H1 (cell line): ENCODE results near the gene MYBPH. TPM values are rescaled to one million over a fixed set of nuclear protein-coding genes. Genes with fewer than 3 reads are reported as not detected.
A peak's percentile ranks its signal among the peaks of the same experiment; 100 is the strongest.

Experiments used
- ASH2L ChIP-seq: fragments of 200-600, 300-600 bp; sonication (generic); IDR thresholded peaks from one replicate; pipeline ENCODE4 v1.7.1; 2017; ENCODE audit warnings: low read length
- FOSL1 ChIP-seq: IDR thresholded peaks from 2 replicates; pipeline ENCODE4 v1.6.1; 2011; ENCODE audit warnings: mild to moderate bottlenecking, low read depth, low read length, moderate library complexity; ENCODE audit not compliant: insufficient read depth
- KDM1A ChIP-seq: fragments of 200-600, 300-600 bp; sonication (generic); IDR thresholded peaks from 2 replicates; pipeline ENCODE4 v1.7.1; 2016; ENCODE audit warnings: mild to moderate bottlenecking, low read length, borderline replicate concordance
- RAD21 ChIP-seq, 2 experiments: IDR thresholded peaks in 1 of 2; conservative IDR thresholded peaks in 1 of 2; 2 replicates each; pipeline ENCODE4 v1.6.1; 2011; ENCODE audit warnings: low read depth in 2 of 2, low read length in 2 of 2, improper control_type of control experiment in 1 of 2, inconsistent platforms in 1 of 2, mild to moderate bottlenecking in 1 of 2, moderate library complexity in 1 of 2
- RBBP5 ChIP-seq: IDR thresholded peaks from 2 replicates; pipeline ENCODE4 v1.7.1; 2012; ENCODE audit warnings: low read depth, mild to moderate bottlenecking, inconsistent platforms, low read length, moderate library complexity, borderline replicate concordance
- SIN3A ChIP-seq, 2 experiments: IDR thresholded peaks in 1 of 2; conservative IDR thresholded peaks in 1 of 2; 2 replicates each; pipeline ENCODE4 v1.6.1; 2011 to 2012; ENCODE audit warnings: low read length in 2 of 2, improper control_type of control experiment in 1 of 2, low read depth in 1 of 2, mild to moderate bottlenecking in 1 of 2
- SIX5 ChIP-seq: IDR thresholded peaks from 2 replicates; pipeline ENCODE4 v1.6.1; 2011; ENCODE audit warnings: mild to moderate bottlenecking, low read depth, low read length
- SP1 ChIP-seq: IDR thresholded peaks from 2 replicates; pipeline ENCODE4 v1.6.1; 2011; ENCODE audit warnings: low read depth, low read length
- TAF1 ChIP-seq: IDR thresholded peaks from 2 replicates; pipeline ENCODE4 v1.6.1; 2011; ENCODE audit warnings: mild to moderate bottlenecking, low read depth, low read length
- polyA plus RNA-seq, 7 experiments: library from polyadenylated mRNA; depleted of rRNA in 3 of 7; stranded (reverse) in 5 of 7; unstranded in 2 of 7; fragments of >200 nt in 5 of 7; fragments of 200-250 nt in 2 of 7; gene quantifications; 1 replicate in 5 of 7; 2 replicates in 1 of 7; 4 replicates in 1 of 7; pipeline versions ENCODE4 v1.2.1 to v1.2.3, GENCODE V29; 2011 to 2013; ENCODE audit warnings: missing spikeins in 2 of 7, mixed read lengths in 2 of 7
- total RNA-seq: library from RNA; stranded (reverse); fragmentation: NEBNext Ultra II Directional; extraction: Animal tissue kit (Norgen Biotek cat#: 25700); gene quantifications from 2 replicates; pipeline ENCODE4 v1.2.1, GENCODE V29; 2021
- TF ChIP-seq, protein P1 (sequence below): IDR thresholded peaks from 2 replicates; pipeline ENCODE4 v1.6.1; 2011; ENCODE audit warnings: low read length, improper control_type of control experiment
- TF ChIP-seq, protein P2 (sequence below): IDR thresholded peaks from 2 replicates; pipeline ENCODE4 v1.6.1; 2012; ENCODE audit warnings: inconsistent platforms
- TF ChIP-seq, protein P3 (sequence below), 3 experiments: IDR thresholded peaks; 1 replicate in 2 of 3; 2 replicates in 1 of 3; pipeline versions ENCODE4 v1.5.1 to v1.6.1; 2011; ENCODE audit warnings: low read length in 3 of 3, mild to moderate bottlenecking in 3 of 3, inconsistent platforms in 2 of 3, low read depth in 1 of 3, moderate library complexity in 1 of 3; ENCODE audit not compliant: insufficient read depth in 1 of 3; ENCODE audit errors: control extremely low read depth in 1 of 3

Gene MYBPH
- total and polyA plus RNA-seq, 2 of the 8 experiments (the other 6 are each of a cell fraction or from before 2014, with no cell fraction given) = not detected

DNA sequence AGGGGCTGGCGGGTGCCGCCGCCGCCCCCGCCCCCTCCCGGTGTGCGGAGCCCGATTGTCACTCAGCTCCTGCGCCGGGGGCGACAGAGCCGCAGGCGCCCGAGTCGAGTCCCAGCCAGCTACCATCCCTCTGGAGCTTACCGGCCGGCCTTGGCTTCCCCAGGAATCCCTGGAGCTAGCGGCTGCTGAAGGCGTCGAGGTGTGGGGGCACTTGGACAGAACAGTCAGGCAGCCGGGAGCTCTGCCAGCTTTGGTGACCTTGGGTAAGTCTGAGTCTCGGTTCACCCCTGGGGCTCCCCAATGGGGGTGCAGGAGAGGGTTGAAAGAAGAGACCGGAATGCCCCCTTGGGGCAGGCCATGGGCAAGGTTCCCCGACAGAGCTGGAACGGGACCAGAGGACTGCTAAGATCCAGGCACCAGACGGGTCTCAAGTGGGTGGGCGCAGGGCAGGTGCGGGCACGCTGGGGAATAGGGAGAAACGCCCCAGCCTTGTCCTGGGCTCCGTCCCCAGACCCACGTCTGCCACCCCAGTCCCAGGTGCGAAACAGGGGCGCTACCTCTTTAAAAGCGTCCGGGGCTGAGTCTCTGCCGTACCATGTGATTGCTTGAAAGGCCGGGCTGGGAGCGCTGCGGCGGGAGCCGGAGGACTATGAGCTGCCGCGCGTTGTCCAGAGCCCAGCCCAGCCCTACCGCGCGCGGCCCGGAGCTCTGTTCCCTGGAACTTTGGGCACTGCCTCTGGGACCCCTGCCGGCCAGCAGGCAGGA lies 47.8 kb downstream of the MYBPH start, which contains the start of gene ADORA1 (continued):
- TF ChIP-seq, protein P1, sequence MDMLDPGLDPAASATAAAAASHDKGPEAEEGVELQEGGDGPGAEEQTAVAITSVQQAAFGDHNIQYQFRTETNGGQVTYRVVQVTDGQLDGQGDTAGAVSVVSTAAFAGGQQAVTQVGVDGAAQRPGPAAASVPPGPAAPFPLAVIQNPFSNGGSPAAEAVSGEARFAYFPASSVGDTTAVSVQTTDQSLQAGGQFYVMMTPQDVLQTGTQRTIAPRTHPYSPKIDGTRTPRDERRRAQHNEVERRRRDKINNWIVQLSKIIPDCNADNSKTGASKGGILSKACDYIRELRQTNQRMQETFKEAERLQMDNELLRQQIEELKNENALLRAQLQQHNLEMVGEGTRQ = peak; percentile 45; the same call in 1 of the 2 replicates
- TF ChIP-seq, protein P2, sequence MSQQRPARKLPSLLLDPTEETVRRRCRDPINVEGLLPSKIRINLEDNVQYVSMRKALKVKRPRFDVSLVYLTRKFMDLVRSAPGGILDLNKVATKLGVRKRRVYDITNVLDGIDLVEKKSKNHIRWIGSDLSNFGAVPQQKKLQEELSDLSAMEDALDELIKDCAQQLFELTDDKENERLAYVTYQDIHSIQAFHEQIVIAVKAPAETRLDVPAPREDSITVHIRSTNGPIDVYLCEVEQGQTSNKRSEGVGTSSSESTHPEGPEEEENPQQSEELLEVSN = peak; percentile 75
- TF ChIP-seq, protein P3, sequence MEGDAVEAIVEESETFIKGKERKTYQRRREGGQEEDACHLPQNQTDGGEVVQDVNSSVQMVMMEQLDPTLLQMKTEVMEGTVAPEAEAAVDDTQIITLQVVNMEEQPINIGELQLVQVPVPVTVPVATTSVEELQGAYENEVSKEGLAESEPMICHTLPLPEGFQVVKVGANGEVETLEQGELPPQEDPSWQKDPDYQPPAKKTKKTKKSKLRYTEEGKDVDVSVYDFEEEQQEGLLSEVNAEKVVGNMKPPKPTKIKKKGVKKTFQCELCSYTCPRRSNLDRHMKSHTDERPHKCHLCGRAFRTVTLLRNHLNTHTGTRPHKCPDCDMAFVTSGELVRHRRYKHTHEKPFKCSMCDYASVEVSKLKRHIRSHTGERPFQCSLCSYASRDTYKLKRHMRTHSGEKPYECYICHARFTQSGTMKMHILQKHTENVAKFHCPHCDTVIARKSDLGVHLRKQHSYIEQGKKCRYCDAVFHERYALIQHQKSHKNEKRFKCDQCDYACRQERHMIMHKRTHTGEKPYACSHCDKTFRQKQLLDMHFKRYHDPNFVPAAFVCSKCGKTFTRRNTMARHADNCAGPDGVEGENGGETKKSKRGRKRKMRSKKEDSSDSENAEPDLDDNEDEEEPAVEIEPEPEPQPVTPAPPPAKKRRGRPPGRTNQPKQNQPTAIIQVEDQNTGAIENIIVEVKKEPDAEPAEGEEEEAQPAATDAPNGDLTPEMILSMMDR (IDR thresholded peaks at IDR 0.05; ENCODE audit: control extremely low read depth in 1 of 3, insufficient read depth in 1 of 3, low read depth in 1 of 3, low read length in 3 of 3) = peak in 2 of 3 experiments; percentile 14 to 17; a peak in 2 of 4 replicates
- TF ChIP-seq SP1 (no peak), RAD21 (IDR thresholded peaks at IDR 0.05 in 1 of 2, conservative IDR thresholded peaks at IDR 0.05 in 1 of 2; ENCODE audit: low read depth in 2 of 2, low read length in 2 of 2) (peak; percentile 6 to 16; a peak in 2 of 4 replicates), SIX5 (no peak), ASH2L (peak; percentile 64), RBBP5 (peak; percentile 22; the same call in 1 of the 2 replicates), TAF1 (0 out of 2 replicates have a peak, but pooled peaks have one; percentile 24), SIN3A (conservative IDR thresholded peaks at IDR 0.05 in 1 of 2, IDR thresholded peaks at IDR 0.05 in 1 of 2; ENCODE audit: low read depth in 1 of 2, low read length in 2 of 2) (0 out of 4 replicates have a peak, but pooled peaks of 1 of the 2 experiments have one; percentile 53), FOSL1 (no peak), KDM1A (peak; percentile 54)
